GM19035 (cell line): ENCODE results near the gene AP2A2.

Experiments used
- ATAC-seq: cut with Tn5 transposase; IDR thresholded peaks from one replicate; pipeline ENCODE4 v1.9.1; 2021; ENCODE audit not compliant: unreplicated experiment

The AP2A2 gene

DNA sequence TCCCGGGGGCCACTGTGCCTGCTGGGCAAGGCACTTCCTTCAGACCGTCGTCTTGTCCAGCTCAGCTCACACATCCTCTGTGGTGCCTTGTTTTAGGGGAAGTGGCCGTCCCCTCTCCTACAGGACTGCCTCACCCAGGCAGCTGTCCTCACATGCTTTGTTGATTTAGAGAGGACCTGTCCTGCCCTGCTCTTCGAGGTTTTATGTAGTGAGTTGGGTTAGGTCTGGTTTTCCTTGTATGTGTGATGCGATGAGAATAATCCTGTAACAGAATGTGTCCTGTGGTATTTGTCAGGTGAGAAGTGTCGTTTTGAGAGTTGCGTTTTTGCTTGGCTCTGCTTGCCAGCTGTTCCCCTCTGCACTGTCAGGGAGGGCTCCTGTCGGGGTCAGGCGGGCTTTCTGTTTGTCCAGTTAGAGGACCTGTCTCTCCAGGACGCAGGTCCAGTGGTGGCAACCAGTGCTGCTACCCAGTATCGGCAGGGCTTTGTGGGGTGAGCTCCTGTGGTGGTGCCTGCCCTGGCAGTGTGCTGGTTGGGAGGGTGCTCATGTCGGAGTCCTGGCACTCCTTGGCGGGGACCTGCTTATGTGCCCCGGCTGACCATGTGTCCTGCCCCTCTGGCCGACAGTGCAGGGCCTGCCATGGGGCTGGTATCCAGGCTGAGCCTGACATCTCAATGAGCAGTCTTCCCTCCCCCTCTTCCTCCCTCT lies 69.5 kb downstream of the AP2A2 start:
- ATAC-seq, result no peak

- no peak for ATAC-seq
Measured at GRCh38 chr11:995752-996420, 70.2 kb downstream of the AP2A2 start.

DNA sequence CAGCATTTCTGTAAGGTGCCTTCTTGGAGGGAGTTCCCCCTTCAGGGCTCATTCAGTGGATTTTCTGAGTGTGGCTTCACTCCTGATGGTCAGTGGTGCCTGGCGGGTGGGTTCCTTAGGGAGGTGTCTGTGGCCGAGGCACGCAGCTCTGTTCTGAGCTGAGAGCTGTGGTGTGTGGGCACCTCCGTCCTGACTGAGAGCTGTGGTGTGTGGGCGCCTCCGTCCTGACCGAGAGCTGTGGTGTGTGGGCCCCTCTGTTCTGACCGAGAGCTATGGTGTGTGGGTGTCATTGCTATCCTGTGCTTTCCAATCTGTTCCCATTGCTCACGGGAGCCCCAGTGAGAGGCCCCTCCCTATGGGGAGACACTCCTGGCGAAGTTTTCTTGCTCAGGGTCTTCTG lies 71.0 kb downstream of the AP2A2 start:
- ATAC-seq, result no peak

DNA sequence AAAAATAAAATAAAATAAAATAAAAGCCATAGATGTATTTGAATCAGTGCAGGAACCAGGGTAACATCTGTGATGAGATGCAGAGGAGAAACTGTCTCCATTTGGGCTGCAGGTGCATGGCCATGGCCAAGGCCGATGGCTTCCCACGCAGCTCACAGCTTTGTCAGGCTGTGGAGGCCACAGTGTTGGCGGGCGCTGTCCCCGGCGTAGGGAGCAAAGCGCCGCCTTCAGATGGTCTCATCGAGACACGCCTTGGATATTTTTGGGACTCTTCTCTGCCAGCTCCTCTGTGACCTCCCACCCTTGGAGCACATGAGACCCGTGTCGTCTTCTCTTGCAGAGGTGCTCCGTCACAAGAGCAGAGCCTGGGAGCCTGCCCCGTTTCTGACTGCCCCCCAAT lies 72.2 kb downstream of the AP2A2 start:
- ATAC-seq, result no peak

GRCh38 chr11:999009-999408 lies 73.3 kb downstream of the AP2A2 start:
- no peak for ATAC-seq

DNA sequence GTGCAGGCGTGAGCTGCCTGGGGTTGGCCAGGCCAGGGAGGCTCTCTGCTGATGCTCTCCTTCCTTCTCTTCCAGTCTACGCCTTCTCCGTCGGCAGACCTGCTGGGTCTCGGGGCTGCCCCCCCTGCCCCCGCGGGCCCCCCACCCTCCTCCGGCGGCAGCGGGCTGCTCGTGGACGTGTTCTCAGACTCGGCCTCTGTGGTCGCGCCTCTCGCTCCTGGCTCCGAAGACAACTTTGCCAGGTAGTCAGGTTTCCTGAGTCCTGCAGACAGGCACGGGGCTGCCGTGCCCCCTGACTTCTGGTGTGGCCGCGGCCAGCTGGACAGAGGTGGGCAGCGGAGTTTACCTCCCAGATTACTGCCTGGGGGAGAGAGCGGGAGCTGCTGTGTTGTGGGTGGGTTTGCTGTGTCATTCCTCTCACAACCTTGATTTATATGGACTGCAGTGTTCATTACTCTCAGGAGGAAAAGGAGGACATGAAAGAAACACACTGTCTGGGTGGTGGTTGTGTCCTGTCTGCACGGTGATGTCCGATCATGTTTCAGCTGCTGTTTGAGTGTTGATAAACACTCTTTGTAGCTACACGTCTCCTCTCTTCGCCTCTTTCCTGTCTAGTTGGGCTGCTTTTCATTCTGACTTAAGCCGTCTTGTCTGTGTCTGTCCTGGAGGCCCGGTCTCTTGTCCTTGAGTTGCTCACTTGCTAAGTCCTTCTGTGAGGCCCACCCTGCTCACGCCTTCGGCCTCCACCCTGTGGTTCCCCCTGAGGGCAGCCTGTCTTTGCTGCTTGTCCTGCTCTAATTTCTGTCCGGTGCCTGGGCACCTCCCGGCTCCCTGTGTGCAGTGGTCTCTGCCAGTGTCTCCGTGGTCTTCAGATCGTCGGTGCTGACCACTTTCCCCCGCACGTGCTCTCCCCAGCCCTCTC lies 74.9 kb downstream of the AP2A2 start:
- ATAC-seq, result no peak

DNA sequence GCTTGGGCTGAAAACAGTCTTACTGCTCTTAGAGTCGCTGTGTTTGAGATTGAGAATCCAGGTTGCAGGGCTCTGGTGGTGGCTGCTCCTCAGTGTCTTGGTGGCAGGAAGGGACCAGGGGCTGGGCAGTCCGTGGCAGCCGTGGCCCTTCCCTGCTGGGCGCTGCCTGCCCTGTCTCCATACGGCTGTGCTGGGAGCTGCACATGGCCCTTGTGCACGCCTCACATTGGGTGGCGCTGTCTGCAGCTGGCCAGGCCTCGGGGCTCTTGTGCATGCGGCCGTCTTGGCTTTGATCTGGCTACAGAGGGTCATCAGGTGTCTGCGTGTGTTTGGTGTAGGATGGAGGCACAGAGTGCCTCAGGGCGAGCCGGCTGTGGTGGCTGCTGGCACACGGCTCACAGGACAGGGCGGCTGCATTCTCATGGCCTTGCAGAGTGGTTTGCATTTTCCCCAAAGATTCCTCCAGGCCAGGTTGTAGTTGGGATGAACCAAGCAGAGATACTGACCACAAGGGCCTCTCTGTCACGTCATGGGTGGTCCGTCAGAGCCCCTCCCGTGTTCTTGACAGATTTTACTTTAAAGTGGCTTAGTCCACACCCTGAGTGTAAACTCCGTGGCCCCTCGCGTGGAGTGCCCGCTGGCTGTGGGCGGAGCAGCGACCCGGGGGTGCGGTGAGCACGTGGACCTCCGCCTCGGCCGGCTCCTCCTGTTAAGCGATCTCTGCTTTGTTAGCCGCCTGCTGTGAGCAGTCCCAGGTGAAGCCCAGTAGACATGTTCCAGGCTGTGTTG lies 76.1 kb downstream of the AP2A2 start:
- ATAC-seq, result no peak

- ATAC-seq, result no peak
Measured at GRCh38 chr11:1002406-1002984, 76.8 kb downstream of the AP2A2 start.

GRCh38 chr11:1003159-1003558 lies 77.5 kb downstream of the AP2A2 start:
- no peak for ATAC-seq

DNA sequence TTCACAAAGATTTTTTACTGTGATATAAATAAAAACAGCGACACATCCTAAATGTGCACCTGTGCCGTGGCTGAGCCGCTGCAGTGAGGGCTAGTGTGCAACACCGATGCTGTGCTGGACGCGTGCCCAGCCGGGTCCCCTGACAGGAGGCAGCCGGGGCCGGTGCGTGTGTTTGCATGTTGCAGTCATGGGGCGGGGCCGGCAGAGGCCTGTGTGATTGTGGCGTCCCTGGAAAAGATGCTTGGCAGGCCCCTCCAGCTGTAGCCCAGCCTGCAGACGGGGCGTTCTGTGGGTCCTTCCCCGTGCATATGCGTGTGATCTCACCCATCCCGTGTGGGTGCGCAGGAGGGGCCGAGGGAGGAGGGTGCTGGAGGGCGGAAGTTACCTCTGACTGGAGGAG lies 80.3 kb downstream of the AP2A2 start:
- ATAC-seq, result no peak

- ATAC-seq, result no peak
Measured at GRCh38 chr11:1006762-1007161, 81.1 kb downstream of the AP2A2 start.

- ATAC-seq, result no peak
Measured at GRCh38 chr11:1007279-1007678, 81.6 kb downstream of the AP2A2 start.

DNA sequence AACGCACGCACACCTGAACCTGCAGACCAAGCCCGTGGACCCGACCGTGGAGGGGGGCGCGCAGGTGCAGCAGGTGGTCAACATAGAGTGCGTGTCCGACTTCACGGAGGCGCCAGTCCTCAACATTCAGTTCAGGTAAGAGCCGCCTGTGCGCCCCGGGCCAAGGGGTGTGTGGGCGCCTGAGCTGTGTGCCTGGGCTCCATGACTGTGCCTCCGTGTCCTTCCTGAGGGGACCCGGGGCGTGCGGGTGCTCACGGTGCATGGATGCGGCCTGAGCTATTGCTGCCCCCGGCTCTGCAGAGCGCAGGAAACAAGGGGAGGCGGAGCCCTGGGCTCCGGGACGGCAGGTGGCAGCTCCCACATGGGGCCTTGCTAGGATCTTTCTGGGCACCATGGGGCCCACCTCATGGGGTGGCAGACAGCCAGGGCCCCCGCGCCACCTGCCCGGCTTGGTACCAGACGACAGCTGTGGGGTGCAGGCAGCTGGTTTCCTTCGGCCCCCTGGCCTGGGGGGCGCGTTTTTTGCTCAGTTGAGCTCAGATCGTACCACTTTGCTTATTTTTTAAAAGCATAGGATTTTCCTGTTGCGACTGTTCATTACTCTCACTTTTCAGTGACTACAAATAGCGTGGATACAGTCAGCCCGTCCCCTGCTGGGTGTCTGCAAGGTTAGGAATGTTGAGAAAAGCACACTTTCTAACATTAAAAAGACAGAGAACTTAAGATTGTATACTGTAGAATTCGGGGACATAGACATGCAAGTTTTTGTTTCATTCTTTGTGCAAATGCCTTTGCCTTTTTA lies 82.5 kb downstream of the AP2A2 start:
- no peak for ATAC-seq

DNA sequence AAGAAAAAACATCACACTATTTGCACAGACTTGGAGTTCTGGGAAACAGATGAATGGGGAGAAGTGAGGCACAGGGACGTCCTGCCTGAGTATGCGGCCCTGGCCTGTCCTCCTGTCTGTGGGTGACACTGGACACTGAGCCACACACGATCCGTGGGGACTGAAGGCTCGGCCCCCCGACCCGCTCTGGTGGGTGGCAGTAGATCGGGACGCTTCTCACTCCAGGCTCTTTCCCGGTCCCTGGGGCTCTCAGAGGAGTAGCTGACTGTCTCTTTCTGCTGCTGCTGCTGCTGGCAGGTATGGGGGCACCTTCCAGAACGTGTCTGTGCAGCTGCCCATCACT lies 83.1 kb downstream of the AP2A2 start:
- no peak for ATAC-seq

DNA sequence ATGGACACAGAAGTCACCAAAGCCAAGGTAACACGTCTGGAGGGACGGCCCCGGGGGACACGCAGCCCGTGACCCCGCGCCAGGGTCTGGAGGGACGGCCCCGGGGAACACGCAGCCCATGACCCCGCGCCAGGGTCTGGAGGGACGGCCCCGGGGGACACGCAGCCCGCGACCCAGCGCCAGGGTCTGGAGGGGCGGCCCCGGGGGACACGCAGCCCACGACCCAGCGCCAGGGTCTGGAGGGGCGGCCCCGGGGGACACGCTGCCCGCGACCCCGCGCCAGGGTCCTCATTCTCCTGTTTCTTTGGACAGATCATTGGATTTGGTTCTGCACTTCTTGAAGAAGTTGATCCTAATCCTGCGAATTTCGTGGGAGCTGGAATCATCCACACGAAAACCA lies 83.7 kb downstream of the AP2A2 start:
- ATAC-seq, result no peak

GRCh38 chr11:1009991-1010390 lies 84.3 kb downstream of the AP2A2 start:
- ATAC-seq, result no peak

GRCh38 chr11:1010551-1011319 lies 85.1 kb downstream of the AP2A2 start:
- ATAC-seq, result no peak

DNA sequence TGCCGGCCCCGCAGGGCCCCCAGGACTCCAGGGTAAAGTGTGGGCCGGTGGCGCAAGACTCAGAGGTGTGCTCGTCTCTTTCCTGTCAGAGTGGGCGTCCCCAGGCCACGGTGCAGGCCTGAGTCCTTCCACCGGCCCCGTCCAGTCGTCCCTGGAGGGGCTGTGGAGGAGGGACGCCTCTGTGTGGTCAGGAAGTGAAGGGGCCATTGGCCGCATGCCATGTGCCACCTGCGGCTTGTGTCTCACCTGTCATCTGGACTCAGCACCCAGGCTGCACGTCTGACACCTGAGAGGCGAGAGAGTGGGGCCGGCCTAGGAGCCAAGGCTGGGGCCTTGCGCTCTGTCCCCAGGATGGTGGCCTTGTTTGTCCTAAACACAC lies 85.6 kb downstream of the AP2A2 start:
- no peak for ATAC-seq

GRCh38 chr11:1012291-1012690 lies 86.6 kb downstream of the AP2A2 start:
- ATAC-seq, result no peak
